ENCODE data around the gene FAIM2. TPM values are rescaled to one million over a fixed set of nuclear protein-coding genes. Genes with fewer than 3 reads are reported as not detected.

FAIM2 gene
- total and polyA plus RNA-seq, 9 of the 15 experiments (the other 6 are each of a cell fraction or from before 2014, with no cell fraction given): 0.01 to 0.10 TPM; not detected in 7

- peak; percentile 100 for TF ChIP-seq MAX (CRISPR knock-in tag; IDR thresholded peaks at IDR 0.05)
- TF ChIP-seq ZNF780A (CRISPR knock-in tag; IDR thresholded peaks at IDR 0.05): no peak
- TF ChIP-seq PHF21A (IDR thresholded peaks at IDR 0.05; ENCODE audit: borderline replicate concordance, low read depth): peak; percentile 56; the same call in 1 of the 2 replicates
- peak in 1 of 2 experiments; percentile 91; a peak in 1 of 4 replicates for TF ChIP-seq FOXA3 (CRISPR knock-in tag; conservative IDR thresholded peaks at IDR 0.05 in 1 of 2, IDR thresholded peaks at IDR 0.05 in 1 of 2)
- TF ChIP-seq SP1 (CRISPR knock-in tag; IDR thresholded peaks at IDR 0.05): peak; percentile 75
- no peak for TF ChIP-seq DLX4 (CRISPR knock-in tag; IDR thresholded peaks at IDR 0.05)
- TF ChIP-seq RB1 (IDR thresholded peaks at IDR 0.05; ENCODE audit: low read depth): peak; percentile 12; the same call in 1 of the 2 replicates
- no peak for TF ChIP-seq SMC3 (conservative IDR thresholded peaks at IDR 0.05; ENCODE audit: insufficient read depth, low read depth, low read length)
- TF ChIP-seq TCF15 (CRISPR knock-in tag; IDR thresholded peaks at IDR 0.05): no peak
- TF ChIP-seq ZNF12 (CRISPR knock-in tag; IDR thresholded peaks at IDR 0.05): 0 out of 2 replicates have a peak, but pooled peaks have one; percentile 27
- peak in 1 of 2 experiments; percentile 39; a peak in 1 of 3 replicates for TF ChIP-seq CBX3 (IDR thresholded peaks at IDR 0.05; ENCODE audit: borderline replicate concordance in 1 of 2, low read length in 2 of 2)
- no peak for TF ChIP-seq ID3 (CRISPR knock-in tag; IDR thresholded peaks at IDR 0.05)
- no peak for TF ChIP-seq ID3 (tag; IDR thresholded peaks at IDR 0.05)
- 0 out of 2 replicates have a peak, but pooled peaks have one; percentile 65 for TF ChIP-seq PML (IDR thresholded peaks at IDR 0.05; ENCODE audit: low read length)
- peak; percentile 34; the same call in 1 of the 2 replicates for TF ChIP-seq BCOR (IDR thresholded peaks at IDR 0.05)
- TF ChIP-seq ZNF511 (CRISPR knock-in tag; IDR thresholded peaks at IDR 0.05): peak; percentile 97
- TF ChIP-seq CXXC5 (CRISPR knock-in tag; IDR thresholded peaks at IDR 0.05): peak; percentile 72
- TF ChIP-seq RBM25 (IDR thresholded peaks at IDR 0.05; ENCODE audit: low read depth, low read length, severe bottlenecking): no peak
- TF ChIP-seq CEBPG (CRISPR knock-in tag; IDR thresholded peaks at IDR 0.05): 0 out of 2 replicates have a peak, but pooled peaks have one; percentile 10
- no peak for TF ChIP-seq CEBPG (tag; conservative IDR thresholded peaks at IDR 0.05 in 1 of 2, IDR thresholded peaks at IDR 0.05 in 1 of 2)
- TF ChIP-seq BRF2 (IDR thresholded peaks at IDR 0.05; ENCODE audit: borderline replicate concordance, insufficient read depth, insufficient read length): no peak
- TF ChIP-seq GTF2A2 (tag; IDR thresholded peaks at IDR 0.05): peak; percentile 79; the same call in 1 of the 2 replicates
- TF ChIP-seq TAF1 (IDR thresholded peaks at IDR 0.05; ENCODE audit: control insufficient read depth, extremely low read depth, insufficient read depth, low read length, severe bottlenecking): peak; percentile 64
- TF ChIP-seq LCOR (CRISPR knock-in tag; IDR thresholded peaks at IDR 0.05): no peak
Observed at GRCh38 chr12:49828133-49829091, 75.3 kb downstream of the FAIM2 start, which contains the start of gene NCKAP5L (continued).
